Renal pelvis (tissue), 4 donors: ENCODE results near the gene AATF. TPM values are rescaled to one million over a fixed set of nuclear protein-coding genes. Genes with fewer than 3 reads are reported as not detected.

Source experiments
- DNase-seq: peaks from one replicate; pipeline ENCODE4 v3.0.0-alpha.2; 2013
- polyA plus RNA-seq, 3 donors: library from polyadenylated mRNA; unstranded; fragments of 120-200 nt; gene quantifications; one replicate each; pipeline ENCODE4 v1.2.1, GENCODE V29; 2013; ENCODE audit not compliant: insufficient read length in 3 of 3

AATF gene
- polyA plus RNA-seq, 3 donors = 48.1 to 53.9 (median 51.9) TPM

GRCh38 chr17:36977066-36977465 is 28.3 kb downstream of the AATF start:
- DNase-seq = no peak

DNA sequence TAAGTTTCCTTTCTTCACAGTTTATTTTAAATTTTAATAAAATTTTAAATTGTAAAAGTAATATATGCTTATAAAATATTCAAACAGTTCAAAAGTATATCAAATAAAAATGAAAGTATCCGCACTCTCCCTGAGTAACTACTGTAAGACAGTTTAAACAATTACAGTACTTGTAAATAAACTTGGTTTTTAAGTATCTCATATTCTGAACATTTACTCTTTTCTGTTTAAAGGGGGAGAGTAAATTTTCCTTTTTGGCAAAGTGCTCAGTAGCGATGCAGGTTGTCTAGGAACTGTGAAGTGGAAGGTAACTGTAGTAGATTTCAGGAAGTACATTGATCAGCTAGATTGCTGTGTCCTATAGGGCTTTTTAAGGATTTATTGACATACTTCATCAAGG is 28.8 kb downstream of the AATF start:
- DNase-seq = no peak

DNA sequence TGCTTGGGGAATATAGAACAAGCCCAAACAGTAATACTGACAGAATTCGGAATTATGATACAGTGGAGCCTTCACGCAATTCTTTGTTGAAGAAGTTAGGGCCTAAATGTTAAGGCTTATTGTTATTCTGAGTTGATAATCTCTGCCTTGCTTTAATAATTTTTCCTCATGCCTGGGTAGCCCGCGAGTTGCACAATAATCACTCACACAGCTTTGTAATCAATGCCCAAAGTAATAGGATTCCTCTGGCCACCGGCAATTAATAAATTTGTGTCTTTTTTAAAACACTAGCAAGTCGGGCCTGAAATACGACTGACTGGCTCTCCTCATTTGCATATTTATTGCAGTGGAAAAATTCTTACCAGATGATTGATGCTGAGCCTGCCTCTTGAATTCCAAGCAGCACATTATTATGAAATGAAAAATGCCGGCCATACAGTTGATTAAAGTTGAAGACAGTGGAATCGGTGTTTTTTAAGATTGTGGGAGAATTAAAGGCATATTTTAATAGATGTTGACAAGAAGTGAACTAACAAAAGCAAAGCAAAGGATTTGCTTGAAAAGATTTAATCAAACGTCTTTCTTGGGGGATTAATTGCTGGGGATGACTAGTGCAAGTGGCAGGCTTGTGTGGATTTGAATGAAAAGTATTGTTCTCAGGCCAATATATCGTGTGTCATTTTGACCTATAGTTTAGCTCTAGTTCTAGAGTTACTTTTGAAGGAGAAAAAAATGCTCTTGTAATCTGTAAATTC is 30.2 kb downstream of the AATF start:
- no peak for DNase-seq

DNA sequence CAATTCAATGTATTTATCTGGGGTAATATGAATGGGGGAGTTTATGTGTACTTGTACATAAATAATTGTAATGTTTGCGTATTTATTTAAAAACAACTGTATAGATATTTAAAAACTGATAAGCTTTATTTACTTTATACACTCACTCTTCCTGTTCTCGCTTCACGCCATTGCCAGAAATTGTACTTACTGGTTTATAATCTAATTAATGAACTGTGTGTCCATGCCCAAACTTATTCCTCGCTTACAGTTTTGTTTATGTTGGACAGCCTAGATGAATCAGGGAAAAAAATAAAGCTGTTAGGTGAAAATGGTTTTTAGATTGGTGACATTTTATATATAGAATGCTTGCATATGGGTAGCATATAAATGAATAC is 30.8 kb downstream of the AATF start:
- DNase-seq = no peak

- no peak for DNase-seq
Observed at GRCh38 chr17:36980280-36980761, 31.6 kb downstream of the AATF start.

DNA sequence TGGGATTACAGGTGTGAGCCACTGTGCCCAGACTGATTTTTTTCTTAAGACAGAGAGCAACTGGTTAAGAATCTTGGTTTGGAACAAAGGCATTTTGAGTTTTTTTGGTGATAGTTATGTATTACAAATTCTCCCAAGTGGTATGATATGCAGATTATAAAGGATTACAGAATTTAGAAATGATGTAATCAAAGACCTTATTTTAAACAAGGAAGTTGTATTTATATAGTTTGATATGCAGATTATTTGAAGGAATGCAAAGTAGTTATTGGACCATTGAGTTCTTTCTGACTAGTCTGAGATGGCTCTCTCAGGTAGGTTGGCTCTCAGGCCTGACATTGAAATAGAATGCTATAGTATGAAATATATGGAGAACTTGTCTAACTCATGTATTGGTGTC is 34.9 kb downstream of the AATF start:
- no peak for DNase-seq

- DNase-seq = no peak
Observed at GRCh38 chr17:36989173-36989572, 40.4 kb downstream of the AATF start.

GRCh38 chr17:36992701-36993100 is 43.9 kb downstream of the AATF start:
- DNase-seq = no peak

DNA sequence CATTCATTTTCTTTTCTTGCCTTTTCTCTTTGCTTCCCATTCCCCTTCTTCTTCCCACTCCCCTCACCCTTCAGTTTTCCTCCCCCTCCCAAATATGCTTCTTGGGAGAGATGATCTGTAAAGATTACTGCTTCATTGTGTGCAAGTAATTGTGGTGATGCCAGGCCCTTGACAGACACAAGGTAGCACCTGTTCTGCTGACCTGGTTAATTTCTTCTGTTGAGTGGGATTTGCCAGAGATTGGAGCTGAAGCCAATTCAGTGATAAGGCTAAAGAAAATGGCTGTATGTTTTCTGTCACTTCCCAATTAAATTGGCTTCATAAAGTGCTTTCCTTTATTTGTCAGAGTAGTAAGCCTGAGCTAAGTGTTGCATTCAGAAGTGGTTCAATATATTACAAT is 44.5 kb downstream of the AATF start:
- DNase-seq = no peak

- DNase-seq = no peak
Observed at GRCh38 chr17:36994438-36994837, 45.7 kb downstream of the AATF start.

DNA sequence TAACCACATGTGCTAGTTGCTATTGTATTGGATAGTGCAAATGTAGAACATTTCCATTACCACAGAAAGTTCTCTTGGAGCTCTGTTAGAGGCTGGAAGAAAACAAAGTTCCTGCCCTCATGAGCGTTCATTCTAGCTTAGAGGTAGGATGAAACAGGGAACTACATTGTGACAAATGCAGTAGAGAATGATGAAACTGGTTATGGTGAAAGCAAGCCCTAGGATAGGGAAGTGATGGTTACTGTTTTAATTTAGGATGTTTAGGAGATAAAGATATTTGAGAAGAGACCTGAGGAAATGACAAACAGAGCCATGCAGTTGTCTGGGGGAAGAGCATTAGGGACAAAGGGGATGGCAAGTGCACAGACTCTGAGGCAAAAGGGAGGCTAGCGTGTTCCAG is 50.7 kb downstream of the AATF start:
- DNase-seq = no peak

DNA sequence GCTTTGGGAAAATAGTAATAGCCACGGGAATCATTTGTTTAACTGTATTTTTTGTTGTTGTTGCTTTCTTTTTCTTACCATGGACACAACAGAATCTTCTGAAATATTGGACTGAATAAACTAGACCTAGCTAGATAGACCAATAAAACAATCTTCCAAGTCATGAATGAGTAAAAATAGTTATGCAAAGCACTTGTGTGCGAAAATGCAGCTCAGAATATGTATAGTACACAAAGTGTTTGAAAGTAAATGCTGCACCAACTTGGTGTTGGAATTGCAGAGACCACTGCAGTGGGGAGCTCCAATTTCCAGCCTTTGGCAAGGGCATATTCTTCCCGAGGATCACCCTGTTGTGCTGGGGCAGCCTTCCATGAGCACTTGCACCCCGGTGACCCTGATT is 68.0 kb downstream of the AATF start:
- no peak for DNase-seq

- no peak for DNase-seq
Observed at GRCh38 chr17:37017404-37017803, 68.7 kb downstream of the AATF start.

- DNase-seq = no peak
Observed at GRCh38 chr17:37019117-37019740, 70.5 kb downstream of the AATF start.

DNA sequence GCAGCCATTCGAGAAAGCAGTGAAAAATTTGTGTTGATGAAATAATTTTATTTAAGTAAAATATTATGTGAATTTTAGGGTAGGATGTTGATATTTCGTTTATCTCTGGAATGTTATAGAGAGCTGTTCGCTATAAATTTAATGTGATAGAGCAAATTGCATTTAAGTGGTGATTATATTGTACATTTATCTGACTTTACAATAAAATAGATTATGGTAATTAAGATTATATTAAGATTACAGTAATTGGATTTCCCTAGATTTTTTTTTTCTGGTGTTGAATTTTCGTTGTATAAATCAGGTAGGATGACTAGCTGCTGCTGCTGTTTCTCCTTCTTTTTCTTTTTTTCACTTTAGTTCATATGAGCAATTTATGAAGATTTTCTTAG is 71.0 kb downstream of the AATF start:
- no peak for DNase-seq

DNA sequence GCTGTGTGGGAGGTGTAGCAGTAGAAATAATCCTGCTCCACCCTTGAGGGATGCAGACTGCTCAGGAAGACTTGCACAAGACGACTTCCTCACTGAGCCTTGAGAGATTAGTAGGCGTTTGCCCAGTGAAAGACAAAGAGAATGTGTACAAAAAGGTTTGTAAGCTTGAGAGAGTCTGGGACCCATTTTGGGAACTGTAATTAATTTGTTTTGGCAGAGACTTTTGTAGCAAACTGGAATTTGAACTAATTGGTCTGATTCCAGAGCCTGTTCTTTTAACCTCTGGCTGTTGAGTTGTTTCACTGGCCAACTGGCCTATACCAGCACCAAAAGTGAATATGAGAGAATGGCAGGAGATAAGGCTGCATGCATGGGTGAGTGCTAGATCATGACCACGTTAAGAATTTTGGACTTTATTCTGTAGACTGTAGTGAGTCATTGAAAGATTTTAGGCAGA is 75.5 kb downstream of the AATF start:
- DNase-seq = no peak

DNA sequence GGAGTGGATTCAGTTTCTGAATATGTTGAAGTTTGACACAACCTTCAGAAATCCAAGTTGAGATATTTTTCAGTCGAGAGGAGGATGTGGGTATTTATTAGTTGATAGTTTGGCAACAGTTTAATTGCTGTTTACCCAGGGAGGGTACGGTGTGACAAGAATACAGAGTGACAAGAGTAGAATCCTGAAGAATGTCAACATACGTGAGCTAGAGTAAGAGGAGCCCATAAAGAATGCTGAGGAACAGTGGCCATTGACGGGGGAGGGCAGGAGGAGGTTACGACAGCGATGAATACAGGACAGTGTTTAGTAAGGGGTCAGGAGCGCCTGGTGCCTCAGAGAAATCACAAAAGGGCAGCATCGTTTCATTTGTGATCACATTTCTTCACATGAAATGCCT is 76.5 kb downstream of the AATF start:
- no peak for DNase-seq

DNA sequence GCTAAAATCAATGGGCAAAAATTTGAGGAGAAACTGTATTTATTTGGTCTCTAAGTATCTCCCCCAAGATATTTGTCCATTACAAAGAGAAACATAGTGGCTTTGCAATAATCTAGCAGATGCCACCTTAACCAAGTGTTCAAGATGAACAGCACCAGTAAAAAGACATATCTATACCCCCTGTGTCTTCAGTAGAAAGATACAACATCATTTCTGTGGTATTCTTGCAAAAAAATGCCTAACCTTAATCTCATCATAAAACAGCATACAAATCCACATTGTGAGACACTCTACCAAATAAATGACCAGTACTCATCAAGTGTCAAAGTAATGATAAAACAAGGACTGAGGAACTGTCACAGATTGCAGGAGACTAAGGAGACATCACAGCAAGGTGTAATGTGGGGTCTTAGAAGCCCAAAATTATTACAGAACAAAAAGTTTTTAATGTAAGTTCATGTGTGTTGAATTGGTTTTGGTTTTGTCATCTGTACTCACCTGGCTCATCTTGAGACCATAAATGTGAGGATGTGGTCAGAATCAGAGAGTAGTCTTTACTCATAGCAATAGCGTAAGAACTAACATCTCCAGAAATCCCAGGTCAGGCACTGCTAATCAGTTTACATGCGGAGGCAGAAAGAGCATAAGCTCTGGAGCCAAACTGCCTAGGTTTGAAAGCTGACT is 77.2 kb downstream of the AATF start:
- DNase-seq = no peak

- no peak for DNase-seq
Observed at GRCh38 chr17:37026531-37026869, 77.7 kb downstream of the AATF start.

- no peak for DNase-seq
Observed at GRCh38 chr17:37028040-37028439, 79.3 kb downstream of the AATF start.

- DNase-seq = no peak
Observed at GRCh38 chr17:37031493-37032083, 82.8 kb downstream of the AATF start.

GRCh38 chr17:37037590-37038155 is 88.9 kb downstream of the AATF start:
- DNase-seq = no peak

- DNase-seq = no peak
Observed at GRCh38 chr17:37039269-37039668, 90.5 kb downstream of the AATF start.
